IPS DF 19.7 (cell line): ENCODE data around the gene PLA2R1.

ENCODE experiments used
- DNase-seq: peaks from one replicate; pipeline ENCODE4 v3.0.0-alpha.2; 2013; ENCODE audit warnings: low read depth, low spot score

Gene PLA2R1

DNA sequence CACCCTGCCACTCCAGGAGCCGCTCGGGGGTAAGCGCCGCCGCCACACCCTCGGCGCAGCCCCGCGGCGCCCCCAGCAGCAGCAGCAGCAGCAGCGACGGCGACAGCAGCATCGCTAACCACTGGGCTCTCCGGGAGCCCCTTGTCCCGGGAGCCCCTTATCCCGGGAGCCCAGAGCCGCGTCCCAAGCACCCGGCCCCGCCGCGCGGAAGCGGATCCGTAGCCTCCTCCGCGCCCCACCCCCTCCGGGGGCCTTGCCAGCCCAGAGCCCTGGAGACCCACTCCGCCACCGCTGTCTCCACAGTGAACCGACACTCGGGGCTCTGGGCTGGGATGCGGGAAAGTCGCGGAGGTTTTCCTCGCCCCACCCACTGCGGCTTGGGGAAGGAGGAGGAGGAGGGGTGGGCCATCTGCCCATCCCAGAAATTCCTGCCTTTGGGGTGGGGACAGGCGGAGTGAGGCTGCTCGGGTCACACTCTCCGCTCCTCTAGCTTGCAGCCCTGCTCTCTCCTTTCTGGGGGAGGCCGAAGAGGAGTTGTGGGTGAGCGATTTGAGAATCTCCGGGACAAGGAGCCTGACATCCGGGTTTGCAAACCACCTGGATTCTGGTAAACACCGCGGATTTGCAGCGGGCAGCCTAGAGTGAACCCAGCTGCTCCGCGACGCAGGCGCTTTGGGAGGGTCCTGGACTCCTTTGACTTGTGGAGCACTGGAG, at the start of gene PLA2R1:
Gene PLA2R1 (minus strand): TSS at position 324 of the 714 bp plus-strand sequence. CDS start 212 bp downstream, at position 112.
- DNase-seq = no peak

DNA sequence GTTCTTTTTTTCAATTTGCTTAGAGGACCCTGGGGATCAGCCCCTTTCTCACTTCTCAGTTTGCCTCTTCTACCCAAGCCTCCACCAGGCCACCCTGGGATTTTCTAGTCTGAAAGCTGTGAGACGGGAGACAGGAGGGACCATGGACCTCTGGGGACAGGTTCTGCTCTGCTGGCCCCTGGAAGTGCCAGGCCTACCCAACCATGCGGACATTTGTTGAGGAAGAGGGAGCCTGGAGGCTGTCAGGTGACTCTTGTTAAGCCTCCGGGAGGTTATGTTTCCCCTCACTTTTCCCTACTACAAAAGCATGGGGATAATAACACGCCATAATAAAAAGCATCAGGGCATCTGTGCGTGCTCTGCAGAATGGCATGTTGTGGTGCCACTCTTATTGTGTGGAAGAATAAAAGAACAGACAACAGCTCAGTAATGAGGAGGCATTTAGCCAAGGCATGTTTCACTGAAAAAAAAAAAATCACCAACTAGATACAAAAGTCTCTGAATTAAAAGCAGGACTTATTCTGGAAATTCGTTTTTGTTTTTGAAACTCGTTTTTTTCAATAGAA, 48.3 kb upstream of the PLA2R1 start:
- DNase-seq = no peak

DNA sequence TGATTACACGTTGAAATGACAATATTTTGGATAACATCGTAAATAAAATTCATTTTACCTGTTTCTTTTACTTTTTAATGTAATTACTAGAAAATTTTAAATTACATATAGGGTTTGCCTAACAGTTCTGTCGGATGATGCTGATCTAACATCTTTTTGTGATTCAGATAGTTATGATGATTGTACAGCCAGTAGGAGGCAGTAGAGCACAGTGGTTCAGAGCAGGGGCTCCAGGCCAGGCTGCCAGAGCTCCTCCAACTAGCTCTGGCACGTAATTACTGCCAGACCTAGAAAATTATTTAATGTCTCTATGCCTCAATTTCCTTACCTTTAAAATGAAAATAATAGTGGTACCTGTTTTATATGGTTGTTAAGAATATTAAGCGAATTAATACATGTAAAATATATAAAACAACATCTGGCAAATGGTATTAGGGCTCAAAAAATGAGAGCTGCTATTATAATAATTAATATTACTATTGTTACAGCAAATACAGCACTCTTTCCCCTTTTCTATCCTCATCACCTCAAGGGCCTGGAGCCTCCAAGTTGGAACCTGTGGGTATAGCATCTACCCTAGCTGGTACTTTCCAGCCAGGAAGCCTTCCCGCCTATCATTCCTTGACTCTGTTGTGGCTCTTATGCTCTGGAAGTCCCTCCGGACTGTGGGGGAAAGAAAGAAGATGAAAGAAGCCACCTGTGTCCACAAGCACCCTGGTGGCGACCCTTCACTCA, 47.7 kb upstream of the PLA2R1 start:
- no peak for DNase-seq

DNA sequence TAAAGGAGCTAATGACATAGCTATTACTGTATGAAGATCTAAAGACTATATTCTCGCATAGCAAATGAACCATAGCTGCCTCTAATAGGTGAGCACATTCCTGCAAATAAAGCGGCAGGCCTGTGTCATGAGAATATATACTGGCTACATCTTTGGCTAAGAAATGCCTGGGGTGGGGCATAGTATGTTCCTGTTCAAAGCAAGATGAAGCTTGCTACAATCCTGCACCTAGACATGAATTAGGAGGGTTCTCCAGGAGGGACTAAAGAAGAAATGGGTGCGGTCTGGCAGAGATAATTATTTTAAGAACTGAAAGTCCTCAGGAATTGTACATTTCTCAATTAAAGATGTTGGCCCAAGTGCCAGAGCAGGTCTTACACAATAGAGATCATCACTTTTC, 46.8 kb upstream of the PLA2R1 start:
- DNase-seq = no peak

DNA sequence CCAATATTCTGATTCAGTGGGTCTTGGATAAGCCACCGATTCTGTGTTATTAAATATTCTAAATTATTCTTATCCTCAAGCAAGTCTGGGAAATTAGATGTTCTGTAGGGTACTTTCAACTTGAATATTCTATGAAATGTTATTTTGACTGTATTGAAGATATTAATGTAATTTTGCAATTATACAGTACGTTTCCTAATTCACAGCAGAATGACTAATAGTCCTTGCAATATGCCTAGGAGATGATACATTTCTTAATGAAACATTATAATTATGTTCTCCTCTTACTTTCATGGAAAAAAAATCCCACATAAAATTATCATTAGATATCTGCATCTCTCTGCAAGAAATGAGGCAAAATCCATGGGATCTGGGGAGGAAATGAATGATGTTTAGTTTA, 46.2 kb upstream of the PLA2R1 start:
- DNase-seq = no peak

DNA sequence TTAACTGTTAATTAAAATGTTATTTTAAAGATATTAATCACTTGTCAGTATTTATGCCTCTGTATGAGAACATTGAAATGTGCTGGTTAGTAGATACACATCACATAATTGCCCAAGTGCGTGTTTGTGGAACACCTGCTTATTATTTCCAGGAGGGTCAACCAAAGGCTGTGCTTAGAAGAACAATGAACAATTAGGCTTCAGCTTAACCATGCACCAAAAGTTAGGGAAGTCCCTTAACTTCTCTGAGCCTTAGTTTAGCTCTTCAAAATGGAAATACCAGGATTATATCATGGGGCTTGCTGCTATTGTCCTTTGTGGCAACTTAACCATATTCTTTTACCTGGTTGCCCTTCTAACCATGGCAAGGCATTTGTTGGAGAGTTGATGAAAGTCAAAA, 43.0 kb upstream of the PLA2R1 start:
- no peak for DNase-seq

DNA sequence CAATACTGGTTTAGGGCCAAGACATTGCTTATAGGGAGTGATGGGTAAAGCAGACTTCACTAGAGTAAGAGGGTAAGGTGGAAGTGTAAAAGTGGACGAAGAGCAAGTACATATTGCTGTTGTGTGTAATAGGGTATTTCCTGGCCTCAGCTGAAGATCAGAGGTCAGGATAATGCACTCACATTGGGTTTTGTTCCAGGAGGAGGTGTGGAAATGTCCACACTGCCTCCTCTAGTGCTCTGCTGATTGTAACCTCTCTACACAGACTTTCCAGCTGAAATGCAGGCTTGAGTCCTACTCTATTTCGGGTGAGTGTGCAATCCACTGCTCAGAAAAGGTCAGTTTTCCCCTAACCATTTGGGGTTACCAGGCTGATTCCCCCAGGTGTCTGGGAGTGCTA, 41.7 kb upstream of the PLA2R1 start:
- DNase-seq = no peak

DNA sequence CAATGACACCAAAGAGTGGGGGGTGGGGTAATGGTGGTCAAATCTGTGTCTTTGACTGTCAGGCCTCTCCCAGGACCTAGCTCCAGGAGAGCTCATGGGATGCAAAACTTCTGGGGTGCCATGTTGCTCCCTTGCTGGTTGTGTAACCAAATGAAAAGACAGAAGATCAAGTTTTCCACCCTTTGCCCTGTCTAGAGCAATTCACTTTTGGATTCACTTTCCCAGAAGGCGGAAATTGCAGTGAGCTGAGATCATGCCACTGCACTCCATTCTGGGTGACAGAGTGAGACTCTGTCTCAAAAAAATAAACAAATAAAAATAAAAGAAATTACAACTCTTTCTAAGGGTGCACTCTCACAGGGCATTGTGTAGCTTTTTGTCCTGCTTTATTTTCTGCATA, 34.9 kb upstream of the PLA2R1 start:
- DNase-seq = no peak

DNA sequence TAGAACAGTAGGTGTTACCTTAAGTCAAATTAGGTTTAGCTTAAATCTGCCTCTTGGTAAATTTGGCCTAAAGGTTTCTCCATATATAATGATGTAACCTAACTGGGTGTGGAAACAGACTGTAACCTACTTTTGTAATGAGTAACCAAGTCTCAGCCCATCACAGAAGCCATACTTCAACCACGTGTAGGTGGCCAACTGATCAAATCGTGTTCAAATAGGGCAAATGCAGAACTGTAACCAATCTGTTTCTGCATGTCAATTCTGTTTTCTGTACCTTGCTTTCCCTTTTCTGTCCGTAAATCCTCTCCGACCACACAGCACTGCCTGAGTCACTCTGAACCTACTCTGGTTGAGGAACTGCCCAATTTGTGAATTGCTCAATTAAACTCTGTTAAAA, 34.0 kb upstream of the PLA2R1 start:
- no peak for DNase-seq

DNA sequence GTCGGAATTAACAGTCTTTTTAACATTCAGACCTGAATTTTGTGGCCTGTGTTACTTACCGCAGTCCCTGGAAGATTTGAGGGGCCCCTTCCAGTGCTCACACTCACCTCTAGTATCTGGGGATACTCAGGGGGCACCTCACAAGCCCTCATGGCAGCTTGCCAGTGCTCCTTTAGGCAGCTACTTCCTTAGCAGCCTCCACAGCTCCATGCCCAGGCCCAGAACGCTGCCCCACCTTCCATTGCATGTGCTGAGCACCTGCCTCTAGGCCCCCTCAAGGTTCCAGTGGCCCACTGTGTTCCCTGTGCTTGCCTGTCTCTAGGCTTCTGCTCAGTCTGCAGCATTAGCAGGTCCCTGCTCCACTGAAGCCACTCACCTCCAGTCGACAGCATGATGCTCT, 30.0 kb upstream of the PLA2R1 start:
- DNase-seq = no peak

DNA sequence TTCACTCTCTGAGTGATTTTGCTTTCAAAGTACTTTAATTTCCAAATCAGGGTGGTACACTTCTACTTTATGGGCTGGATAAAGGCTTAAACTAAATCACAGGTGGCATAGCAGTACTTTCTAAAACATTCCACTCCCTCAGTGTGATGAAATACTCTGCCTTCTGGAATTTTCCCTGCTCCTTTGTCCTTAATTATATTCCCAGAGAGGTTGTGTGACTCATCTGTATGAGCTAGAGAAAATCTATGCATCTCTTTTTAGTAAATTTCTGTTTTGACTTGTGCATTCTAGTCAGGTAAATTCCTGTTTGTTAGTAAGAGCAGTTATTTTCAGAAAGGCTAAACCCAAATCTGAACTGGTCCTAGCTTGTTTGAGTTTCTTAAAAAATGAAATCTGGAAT, 29.0 kb upstream of the PLA2R1 start:
- DNase-seq = no peak

DNA sequence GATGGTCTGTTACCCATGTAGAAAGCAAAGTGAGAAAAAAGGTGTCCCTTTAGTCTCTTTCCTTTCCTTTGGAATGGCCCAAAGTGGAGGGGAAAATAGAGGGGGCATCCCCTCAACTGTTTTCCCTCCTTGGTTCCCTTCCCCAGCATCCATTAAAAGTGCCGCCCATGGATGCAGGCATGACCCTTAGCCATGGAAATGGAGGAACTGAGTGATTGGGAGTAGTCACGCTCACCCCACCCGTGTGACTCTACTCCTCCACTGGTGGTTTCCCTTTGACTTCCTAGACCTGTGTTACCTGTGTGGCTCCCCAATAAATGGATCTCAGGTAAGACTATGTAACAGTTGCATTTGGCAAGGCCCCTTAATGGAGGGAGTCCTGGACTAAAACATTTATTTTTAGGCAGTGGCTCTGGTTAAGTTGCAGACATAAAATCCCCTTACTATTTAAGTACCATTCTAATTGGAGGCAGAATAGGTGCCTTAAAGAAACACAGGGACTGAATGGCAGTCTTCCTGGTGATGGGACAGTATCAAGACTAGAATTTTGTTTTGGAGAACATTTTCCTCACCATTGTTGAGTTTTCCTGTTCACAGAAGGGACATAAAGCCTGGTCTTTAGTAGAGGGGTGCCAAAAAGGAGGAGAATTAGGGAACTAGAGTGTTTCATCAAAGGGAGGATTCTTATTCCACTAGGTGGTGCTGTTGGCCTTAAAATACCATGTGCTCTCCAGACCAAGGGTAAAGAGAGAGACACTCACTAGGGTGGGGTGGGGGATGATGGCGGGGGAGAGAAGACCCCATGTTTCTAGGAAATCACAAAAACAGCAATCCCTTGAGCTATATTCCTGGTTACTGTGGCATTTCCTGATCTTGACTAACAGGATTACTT, 25.7 kb upstream of the PLA2R1 start:
- DNase-seq = no peak

DNA sequence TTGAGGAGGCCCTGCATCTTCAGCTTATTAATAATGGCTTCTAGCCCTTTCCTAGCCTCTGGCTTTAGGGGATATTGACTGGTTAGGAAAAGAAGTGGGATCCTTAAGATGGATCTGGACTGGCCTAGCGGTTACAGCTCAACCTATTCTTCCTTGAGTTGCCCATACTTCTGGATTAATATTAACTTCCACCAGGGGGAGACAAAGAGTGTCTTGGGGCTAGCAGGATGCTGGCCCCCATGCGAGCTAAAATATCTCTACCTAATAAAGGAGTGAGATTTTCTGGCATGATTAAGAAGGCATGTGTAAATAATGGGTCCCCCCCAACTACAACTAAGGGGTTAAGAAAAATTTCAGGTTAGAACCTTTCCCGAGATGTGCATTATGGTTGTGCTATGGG, 23.2 kb upstream of the PLA2R1 start:
- no peak for DNase-seq

DNA sequence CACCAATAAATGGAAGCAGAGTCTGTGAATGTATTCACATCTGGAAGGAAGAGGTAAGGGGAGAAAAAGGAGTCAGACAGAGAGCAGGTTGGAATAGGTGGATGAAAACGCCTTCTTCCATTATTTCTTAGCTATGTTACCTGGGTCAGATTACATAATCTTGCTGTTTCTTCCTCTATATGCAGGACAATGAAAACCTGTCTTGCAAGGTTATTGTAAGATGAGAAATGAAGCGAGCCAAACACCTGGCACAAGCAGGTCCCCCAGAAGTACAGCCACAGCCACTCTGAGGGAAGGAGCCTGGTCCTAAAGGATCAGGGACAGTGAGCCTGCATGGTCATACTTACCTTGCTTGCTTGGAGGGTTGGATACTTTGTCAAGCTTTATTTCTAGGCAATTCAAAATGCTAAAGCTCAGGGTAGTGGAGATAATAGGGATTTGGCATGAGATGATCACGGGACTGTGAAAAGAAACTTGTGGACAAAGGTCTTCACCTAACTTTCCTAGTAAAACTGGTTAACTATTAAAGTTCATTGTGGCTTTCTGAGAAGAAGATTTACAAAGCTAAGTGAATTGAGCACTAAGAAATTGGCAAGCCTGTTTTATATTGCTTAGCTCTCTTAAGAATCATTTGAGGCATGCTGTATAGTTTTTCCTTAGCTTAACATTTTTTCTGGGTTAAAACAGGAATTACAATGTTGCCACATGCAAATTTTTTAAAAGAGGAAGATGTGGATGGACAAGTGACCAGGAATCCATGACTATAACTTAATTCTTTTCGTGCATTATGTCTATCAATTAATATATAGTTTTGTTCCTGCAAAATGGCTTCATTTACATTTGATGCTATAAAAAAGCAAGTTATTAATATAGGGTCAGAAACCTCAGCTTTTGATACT, 15.7 kb upstream of the PLA2R1 start:
- DNase-seq = no peak

DNA sequence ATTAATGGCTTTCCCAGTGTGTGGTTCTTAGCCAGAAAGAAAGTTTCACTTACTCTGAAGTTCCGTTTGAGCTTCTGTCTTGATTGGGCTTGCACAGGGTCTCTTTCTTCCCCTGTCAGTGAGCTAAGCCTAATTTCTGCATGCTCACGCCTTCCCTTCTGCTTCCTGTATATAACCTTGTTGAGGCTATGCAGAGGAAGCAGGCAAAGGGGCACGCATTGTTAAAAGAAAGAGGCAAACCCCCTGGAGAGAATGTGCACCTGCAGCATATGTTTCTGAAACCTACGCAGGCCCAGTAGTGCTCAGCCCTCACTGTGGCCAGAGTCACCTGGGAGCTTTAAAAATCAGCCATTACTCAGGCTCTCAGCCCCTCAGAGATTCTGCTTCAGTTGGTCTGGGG, 14.5 kb upstream of the PLA2R1 start:
- no peak for DNase-seq

DNA sequence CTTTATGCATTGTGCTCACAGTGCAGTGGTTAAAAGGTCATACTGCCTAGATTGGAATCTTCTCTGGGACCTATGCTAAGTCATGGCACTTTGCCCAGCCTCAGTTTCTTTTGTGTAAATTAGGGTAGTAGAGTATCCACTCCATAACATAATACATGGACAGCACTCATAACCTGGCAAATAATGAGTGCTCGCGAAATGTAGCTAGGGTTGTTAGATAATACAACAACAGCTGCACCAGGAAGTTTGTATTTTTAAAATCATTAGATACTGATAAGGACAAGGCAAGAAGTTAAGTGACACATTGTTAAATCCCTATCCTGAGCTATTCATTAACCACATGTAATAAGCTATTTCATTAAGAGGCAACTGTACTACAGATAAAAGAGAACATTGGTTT, 13.8 kb upstream of the PLA2R1 start:
- DNase-seq = no peak

DNA sequence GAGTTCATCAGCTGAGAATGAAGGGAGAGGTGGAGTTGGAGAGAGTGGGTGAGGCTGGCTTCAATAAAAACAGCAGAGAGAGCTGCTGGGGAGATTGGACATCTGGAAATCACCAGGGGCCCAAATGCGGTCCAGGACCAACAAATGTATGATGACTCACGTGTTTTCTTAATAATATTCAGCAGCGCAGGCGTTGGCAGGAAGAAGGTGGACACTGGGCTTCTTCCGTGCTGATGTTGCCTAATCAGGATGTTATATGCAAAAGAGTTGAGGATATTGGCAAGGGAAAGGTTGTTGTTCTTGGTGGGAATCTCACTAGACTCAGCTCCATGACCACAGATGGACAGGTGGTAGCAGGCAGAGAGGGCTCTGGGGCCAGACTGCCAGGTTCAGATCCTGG, 12.8 kb upstream of the PLA2R1 start:
- no peak for DNase-seq

DNA sequence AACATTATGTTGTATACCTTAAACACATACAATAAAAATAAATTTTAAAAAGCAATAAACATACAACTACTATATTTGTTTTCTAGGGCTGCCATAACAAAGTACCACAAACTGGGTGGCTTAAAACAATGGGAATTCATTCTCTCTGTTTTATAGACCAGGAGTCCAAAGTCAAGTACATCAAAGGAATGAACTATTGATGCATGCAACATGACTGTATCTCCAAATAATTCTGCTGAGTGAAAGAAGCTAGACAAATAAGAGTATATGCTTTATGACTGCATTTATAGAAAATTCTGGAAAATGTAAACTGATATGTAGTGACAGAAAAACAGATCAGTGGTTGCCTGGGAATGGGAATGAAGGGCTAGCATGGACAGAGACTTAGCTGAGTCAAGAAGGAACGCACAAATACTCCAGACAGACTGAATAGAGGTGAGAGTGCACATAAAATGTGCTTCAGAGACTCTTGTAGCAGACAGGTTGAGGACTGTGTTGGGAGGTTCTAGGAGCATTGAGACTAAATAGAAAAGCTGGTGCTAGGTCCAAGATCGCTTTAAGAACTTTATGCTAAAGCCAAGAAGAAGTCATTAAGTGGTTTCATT, 11.0 kb upstream of the PLA2R1 start:
- DNase-seq = no peak

DNA sequence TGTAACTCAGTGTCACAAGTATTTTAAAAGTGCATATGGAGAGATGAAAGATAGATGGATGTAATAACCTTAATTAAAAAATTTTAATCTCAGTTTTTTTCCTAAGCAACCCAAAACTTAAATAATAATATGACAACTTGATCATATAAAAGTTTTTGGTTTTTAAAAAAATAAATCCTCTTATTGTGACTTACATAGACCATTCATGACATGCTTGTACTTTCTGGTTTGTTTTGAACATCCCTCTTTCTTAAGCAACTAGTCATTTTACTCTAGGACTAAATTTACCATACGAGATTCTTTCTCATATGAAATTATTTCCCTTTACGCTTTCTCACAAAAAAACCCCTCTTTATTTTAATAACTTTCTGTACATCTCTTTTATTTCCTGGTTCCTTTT, 6.5 kb upstream of the PLA2R1 start:
- no peak for DNase-seq

DNA sequence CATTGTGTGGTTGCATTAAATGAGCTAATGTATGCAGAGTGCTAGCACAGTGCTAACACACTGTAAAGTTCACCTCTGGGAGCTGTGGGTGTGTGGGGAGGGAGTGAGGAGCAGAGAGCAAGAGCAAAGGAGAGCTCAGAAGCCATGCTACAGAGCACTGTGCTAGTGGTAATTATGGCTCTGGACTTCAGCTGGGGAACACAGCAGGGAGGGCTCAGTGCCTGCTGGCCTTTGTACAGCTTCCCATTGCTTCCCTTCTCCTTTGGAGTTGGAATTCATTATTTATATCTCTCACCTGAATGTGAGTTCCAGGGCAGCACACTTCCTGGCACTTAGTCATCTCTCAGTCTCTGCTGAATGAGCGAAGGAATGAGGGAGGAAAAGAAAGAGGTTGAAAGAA, 2.5 kb upstream of the PLA2R1 start:
- no peak for DNase-seq
